Stimulated activated CD4-positive, alpha-beta T cell treated with anti-CD3 and anti-CD28 coated beads, Interleukin-1b, Interleukin-23, amount 100 ng/mL, for 48 hours (primary cell): Measurements from ENCODE around the gene ZNF334.

Experiments used
- DNase-seq: peaks from one replicate; pipeline ENCODE4 v3.0.0-alpha.2; 2020

Gene ZNF334

GRCh38 chr20:46545077-46545826, 31.9 kb upstream of the ZNF334 start:
- DNase-seq, result peak; percentile 69

- DNase-seq, result no peak
These were observed 31.2 kb upstream of the ZNF334 start for GRCh38 chr20:46544576-46544975.

GRCh38 chr20:46543959-46544358, 30.6 kb upstream of the ZNF334 start:
- no peak for DNase-seq

- DNase-seq, result no peak
These were observed 29.7 kb upstream of the ZNF334 start for GRCh38 chr20:46543033-46543432.

DNA sequence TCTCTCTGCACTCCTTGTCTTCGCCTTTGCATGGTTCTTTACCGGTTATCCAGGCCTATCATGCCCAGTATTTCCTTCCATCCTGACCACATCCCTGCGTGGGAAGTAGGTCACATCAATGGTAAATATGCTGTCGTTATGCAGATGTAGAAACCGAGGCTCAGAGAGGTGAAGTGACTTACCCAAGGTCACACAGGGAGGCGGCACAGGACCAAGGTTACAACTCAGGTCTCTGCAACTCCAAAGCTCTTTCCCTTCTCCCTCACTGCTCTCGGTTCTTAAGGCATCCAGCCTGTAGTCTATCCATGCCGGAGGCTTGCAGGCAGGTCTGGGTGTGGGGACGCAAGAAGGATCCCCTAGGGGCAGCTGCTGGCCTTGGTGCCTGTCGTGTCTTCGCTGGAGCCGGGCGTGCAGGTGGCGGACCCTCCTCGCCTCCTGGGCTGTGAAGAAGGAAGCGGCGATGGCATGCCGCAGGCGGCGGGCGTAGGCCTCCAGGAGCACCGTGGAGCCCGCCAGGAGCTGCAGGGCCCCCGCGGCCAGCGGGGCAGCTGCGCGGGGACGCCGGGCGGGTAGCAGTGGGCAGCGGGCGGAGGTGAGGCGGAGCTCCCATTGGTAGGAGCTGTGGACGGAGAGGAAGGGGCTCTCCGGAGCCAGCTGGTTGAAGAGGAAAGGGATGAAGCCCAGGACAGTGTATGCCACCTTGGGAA, 28.0 kb upstream of the ZNF334 start:
- DNase-seq, result no peak

- no peak for DNase-seq
These were observed 25.8 kb upstream of the ZNF334 start for GRCh38 chr20:46539113-46539512.

- DNase-seq, result no peak
These were observed 17.3 kb upstream of the ZNF334 start for GRCh38 chr20:46530640-46531039.

- DNase-seq, result no peak
These were observed 10.5 kb upstream of the ZNF334 start for GRCh38 chr20:46523696-46524328.

DNA sequence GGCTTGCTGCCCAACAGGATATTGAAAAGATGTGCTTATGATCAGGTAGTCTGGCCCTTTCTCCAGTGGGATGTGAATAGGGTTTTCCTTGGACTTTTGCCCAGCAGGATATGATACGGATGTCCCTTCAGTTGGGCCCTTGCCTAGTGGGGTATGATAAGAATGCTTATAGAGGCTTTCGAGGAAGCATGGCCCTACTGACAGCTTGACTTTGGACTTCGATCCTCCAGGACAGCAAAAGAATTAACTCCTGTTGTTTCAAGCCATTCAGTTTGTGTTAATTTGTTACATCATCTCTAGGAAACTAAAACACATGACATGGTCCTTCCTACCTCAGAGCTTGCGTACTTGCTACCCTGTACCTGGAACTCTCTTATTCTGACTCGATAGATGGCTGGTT, 9.7 kb upstream of the ZNF334 start:
- DNase-seq, result no peak

- DNase-seq, result peak; percentile 54
These were observed 7.7 kb upstream of the ZNF334 start for GRCh38 chr20:46520976-46521579.

DNA sequence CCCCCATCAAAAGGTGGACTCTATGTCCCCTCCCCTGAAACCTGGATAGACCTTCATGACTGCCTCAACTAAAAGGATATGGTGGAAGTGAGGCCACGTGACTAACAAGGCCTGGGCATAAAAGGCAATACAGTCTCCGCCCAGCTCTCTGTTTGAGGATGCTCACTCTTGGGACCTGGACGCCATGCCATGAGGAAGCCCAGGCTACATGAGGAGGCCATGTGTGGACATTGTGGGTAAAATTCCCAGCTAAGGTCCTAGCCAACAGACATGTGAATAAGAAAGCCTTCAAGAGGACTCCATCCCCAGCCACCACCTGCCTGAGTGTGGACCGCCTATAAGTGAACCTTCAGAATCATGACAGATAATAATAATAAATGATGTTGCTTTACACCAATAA, 7.2 kb upstream of the ZNF334 start:
- no peak for DNase-seq

- no peak for DNase-seq
These were observed 6.2 kb upstream of the ZNF334 start for GRCh38 chr20:46519471-46520068.

GRCh38 chr20:46509523-46509922, 3.8 kb downstream of the ZNF334 start:
- no peak for DNase-seq

DNA sequence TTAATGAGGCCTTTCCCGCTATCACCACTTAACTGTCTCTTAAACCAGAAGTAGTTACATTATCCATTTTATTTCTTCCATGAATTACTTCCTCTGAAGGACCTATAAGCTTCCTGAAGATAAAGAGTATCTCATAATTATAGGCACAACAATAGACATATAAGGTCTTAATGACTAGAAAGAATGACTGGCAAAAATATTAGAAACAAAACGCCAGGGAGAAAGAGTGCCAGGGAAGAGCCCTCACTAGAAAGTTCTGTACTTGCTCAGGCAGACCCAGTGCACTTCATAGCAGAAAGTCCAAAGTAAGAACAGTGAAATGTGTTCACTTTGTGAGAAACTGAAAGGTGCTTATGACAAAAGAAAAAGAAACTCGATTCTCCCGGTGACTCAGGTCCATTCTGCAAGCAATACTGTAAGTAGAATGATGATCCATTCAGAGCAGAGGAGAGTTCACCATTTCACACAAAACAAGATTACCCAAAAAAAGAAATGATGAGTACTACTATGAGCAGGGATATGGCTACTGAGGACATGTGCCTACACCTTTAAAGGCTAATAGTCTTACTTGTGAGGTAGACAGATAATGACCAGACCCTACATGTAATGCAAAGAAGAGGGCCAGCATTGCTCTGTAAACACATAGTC, 5.5 kb downstream of the ZNF334 start:
- DNase-seq, result no peak

DNA sequence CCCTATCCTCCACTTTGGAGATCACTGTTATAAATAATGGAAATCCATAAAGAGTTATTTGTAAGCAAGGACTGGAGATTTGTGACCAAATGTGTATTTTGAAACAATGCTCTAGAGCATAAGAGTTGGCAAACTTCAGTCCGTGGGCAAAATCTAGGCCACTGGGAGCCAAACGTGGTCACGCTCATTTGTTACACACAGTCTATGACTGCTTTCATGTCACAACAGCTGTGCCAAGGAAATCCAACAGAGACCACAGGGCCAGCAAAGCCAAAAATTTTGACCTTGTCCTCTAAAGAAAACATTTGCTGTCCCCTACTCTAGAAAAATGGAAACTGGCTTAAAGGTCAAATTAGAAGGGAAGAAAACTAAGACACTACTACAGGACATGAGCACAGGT, 7.9 kb downstream of the ZNF334 start:
- no peak for DNase-seq

DNA sequence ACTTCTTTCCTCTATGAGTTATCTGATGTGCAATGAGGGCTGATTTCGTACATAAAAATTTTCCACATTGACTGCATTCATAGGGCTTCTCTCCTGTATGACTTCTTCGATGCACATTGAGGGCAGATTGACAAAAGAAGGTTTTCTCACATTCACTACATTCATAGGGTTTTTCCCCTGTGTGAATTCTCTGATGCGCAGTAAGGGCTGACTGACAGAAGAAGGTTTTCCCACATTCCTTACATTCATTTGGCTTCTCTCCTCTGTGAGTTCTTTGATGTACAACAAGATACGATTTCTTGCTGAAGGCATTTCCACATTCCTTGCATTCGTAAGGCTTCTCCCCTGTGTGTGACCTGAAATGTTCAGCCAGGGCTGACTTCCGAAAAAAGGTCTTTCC, 11.4 kb downstream of the ZNF334 start:
- no peak for DNase-seq

- no peak for DNase-seq
These were observed 11.9 kb downstream of the ZNF334 start for GRCh38 chr20:46501337-46501942.

- no peak for DNase-seq
These were observed 19.3 kb downstream of the ZNF334 start for GRCh38 chr20:46494077-46494476.

DNA sequence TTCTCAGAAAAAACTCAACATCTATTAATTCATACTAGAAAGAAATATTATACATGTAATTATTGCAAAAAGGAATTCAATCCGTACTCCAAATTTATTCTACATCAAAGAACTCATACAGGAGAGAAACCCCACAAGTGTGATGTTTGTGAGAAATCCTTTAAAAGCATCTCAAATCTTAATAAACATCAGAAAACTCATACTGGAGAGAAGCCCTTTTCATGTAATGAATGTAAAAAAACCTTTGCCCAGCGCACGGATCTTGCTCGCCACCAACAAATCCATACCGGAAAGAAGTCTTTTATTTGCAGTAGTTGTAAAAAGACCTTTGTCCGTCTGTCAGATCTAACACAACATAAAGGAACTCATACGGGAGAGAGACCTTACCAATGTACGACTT, 22.0 kb downstream of the ZNF334 start:
- no peak for DNase-seq

GRCh38 chr20:46488451-46488850, 24.9 kb downstream of the ZNF334 start:
- DNase-seq, result no peak

DNA sequence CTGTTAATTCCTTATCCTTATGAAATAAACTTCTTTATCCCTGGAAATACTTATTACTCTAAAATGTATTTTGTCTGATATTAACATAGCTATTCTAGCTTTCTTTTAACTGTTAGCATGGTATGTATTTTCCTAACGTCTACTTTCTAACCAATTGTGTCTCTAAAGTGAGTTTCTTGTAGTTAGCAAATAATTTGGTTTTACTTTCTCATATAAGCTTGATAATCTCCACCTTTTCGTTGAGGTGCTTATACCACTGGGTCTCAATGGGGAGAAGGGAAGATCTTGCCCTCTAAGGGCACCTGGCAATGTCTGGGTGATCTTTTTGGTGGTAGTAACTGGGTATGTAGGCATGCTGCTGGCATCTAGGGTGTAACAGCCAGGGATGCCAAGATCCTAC, 25.7 kb downstream of the ZNF334 start:
- no peak for DNase-seq

DNA sequence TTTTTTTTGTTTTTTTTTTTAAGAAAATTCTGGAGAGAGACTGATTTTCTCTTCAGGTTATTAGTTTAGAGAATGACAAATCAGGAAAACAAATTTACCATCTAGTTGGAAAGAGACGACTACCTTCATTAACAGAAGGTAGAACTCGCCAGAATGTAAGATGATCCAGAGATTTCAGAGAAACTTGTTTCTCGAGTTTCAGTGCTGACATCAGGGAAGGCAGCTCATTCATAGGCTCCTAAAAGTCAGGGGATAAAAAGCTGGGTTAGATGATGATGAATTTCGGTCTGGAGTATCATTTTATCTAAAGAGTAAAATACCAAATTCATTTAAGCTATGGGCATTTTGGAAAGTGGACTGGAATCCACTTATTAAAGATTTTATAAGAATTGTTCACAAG, 27.9 kb downstream of the ZNF334 start:
- DNase-seq, result no peak
